CD4-positive, alpha-beta T cell treated with Interleukin-15 for 1 hour (primary cell): ENCODE data around the gene GOLIM4.
A peak's percentile ranks its signal among the peaks of the same experiment; 100 is the strongest.
"Not testable (repeated sequence)": the region's sequence is repeated elsewhere in the genome, so short reads cannot be mapped to it uniquely, and the experiment has no call there.

Experiments used
- DNase-seq: peaks from one replicate; pipeline ENCODE4 v3.0.0-alpha.2; 2020

Gene GOLIM4, protein sequence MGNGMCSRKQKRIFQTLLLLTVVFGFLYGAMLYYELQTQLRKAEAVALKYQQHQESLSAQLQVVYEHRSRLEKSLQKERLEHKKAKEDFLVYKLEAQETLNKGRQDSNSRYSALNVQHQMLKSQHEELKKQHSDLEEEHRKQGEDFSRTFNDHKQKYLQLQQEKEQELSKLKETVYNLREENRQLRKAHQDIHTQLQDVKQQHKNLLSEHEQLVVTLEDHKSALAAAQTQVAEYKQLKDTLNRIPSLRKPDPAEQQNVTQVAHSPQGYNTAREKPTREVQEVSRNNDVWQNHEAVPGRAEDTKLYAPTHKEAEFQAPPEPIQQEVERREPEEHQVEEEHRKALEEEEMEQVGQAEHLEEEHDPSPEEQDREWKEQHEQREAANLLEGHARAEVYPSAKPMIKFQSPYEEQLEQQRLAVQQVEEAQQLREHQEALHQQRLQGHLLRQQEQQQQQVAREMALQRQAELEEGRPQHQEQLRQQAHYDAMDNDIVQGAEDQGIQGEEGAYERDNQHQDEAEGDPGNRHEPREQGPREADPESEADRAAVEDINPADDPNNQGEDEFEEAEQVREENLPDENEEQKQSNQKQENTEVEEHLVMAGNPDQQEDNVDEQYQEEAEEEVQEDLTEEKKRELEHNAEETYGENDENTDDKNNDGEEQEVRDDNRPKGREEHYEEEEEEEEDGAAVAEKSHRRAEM

DNA sequence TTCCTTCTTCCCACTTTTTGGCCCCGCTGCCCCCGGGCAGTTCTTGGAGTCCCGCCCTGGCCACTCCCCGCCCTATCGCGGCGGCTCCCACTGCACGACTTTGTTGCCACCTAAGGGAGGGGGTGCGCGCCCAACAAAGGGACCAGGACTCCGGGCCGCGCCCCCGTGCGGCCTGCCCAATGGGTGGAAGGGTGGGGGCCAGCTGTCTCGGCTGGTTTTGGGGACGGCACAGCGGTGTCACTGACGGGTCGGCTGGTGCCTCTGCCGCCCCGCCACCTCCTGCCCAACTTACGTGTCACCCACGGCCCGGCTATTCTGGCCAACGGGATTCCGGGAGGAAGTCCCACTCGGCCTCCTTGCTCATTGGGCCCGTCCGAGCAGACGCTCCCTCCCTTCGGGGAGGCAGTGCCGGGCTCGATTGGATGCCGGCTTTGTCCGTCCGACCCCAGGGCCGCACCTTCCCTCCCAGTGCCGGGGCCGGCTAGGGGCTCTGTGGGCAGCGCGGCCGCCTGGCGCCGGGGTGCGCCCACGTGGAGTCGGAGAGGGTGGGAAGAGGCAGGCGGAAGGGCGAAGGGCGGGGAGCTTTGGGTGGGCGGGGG lies at the start of gene GOLIM4:
TSS of gene GOLIM4 (minus strand) at position 314 of the 599 bp plus-strand sequence. CDS start 639 bp downstream, outside the sequence.
- peak; percentile 85 for DNase-seq

DNA sequence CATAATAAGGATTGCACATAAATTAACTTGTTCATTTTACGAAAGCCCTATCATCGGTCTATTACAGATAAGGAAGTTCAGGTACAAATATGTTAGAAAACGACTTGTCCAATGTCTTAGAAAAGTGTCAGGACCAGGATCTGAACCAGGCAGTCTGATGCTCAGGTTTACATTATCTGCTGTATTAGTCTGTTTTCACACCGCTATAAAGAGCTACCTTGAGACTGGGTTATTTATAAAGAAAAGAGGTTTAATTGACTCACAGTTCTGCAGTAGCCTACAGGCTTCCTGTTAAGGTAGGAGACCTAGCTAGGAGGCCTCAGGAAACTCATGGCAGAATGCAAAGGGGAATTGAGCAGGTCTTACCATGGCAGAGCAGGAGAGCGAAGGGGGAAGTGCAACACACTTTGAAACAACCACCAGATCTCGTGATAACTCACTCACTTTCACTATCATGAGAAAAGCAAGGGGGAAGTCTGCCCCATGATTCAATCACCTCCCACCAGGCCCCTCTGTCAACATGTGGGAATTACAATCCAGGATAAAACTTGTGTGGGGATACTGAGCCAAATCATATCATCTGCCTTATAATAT lies 45.8 kb upstream of the GOLIM4 start:
- DNase-seq: no peak

DNA sequence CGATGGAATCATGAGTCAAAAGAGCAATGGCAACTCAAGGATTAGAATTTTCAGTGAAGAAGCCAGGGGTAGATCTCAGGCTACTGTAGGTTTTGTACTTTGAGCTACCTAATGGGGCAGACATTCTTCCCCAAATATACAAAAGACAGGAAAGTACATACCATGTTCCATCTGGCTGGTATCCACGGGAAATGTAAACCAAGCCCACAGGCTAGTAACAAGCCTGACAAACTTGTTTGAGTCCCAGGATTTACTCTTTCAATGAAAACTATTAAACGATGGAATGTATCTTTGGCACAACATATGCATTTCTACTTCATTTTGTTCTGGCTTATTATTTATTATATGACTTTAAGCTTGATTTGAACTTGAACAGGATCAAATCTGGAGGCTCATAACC lies 44.2 kb upstream of the GOLIM4 start:
- no peak for DNase-seq

DNA sequence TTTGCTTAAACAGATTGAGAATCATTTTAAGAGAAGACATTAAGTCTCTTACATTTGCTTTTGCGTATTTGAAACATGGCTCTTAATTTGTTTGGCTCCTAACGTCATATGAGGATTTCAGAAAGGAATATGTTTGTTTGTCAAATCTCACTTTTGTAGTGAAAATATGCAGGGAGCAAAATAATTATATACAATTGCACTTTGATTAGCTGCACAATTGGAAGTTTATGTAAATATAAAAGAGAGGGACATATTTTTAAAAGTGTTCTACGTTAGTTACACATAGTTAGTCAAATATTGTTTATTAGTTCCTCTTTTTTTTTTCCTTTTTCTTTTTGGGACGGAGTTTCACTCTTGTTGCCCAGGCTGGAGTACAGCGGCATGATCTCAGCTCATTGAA lies 42.7 kb upstream of the GOLIM4 start:
- no peak for DNase-seq

DNA sequence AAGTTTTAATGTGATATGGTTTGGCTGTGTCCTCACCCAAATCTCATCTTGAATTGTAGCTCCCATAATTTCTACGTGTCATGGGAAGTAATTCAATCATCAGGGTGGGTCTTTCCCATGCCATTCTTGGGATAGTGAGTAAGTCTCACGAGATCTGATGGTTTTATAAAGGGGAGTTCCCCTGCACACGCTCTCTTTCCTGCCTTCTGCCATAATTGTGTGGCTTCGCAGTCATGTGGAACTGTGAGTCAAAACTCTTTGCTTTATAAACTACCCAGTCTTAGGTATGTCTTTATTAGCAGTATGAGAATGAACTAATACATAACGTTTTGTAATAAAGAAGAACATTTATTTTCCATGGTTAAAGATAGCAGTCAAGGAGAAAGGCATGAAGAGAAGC lies 39.2 kb upstream of the GOLIM4 start:
- no peak for DNase-seq

DNA sequence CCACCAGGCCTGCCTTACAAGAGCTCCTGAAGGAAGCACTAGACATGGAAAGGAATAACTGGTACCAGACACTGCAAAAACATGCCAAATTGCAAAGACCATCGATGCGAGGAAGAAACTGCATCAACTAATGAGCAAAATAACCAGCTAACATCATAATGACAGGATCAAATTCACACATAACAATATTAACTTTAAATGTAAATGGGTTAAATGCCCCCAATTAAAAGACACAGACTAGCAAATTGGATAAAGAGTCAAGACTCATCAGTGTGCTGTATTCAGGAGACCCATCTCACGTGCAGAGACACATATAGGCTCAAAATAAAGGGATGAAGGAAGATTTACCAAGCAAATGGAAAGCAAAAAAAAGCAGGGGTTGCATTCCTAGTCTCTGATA lies 34.5 kb upstream of the GOLIM4 start:
- not testable (repeated sequence) for DNase-seq

DNA sequence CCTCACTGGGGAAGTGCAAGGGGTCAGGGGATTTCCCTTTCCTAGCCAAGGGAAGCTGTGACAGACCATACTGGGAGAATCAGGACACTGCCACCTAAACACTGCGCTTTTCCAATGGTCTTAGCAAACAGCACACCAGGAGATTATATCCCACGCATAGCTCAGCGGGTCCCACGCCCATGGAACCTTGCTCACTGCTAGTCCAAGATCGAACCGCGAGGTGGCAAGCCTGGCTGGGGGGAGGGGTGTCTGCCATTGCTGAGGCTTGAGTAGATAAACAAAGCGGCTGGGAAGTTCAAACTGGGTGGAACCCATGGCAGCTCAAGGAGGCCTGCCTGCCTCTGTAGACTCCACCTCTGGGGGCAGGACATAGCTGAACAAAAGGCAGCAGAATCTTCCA lies 32.7 kb upstream of the GOLIM4 start:
- DNase-seq: not testable (repeated sequence)

DNA sequence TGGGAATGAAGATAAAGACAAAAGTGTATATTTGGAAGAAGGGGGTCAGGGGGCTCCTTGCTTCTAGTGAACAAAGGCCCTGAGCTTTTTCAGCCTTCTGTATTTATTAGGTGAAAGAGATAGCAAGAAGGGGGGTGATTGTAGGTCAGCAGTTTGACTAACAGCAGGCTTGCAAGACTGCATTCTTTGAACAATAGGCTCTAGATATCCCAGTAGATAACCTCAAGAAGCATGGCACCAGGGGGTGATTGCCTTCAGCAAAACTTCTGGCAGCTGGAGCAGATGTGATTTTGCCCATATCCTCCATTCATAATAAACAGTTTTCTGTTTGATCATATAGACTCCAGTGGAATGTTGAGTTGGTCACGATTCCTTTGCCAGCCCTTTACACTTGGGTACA lies 31.7 kb upstream of the GOLIM4 start:
- no peak for DNase-seq

DNA sequence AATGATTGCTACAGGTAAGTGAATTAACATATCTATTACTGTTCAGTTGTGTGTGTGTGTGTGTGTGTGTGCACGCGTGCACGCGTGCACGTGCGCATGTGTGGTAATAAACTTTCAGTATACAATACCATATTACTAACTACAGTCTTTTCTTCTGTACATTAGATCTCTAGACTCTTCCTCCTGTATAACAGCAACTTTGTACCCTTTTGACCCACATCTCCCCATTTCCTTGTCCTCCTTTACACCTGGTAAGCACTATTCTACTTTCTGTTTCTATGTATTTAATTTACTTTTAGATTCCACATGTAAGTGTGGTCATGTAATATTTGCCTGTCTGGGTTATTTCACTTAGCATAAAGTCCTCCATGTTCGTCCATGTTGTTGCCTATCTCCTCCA lies 29.1 kb upstream of the GOLIM4 start:
- no peak for DNase-seq

DNA sequence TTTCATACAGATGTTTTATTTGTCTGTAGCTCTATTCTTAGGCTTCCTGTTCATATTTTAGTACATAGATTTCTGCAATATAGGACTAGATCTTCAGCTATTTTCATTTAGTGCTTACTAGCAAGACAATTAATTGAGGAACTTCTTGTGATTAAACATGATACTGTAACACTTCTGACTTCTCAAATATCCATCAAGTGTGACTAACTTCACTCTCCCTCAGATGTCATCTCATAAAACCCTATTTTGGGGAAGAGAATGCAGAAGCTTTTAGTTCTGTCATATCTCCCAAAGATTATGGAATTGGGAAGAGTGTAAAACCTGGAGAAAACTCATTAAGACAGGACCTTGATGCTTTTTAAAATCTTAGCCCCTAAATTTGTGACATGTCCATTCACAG lies 28.6 kb upstream of the GOLIM4 start:
- DNase-seq: no peak

DNA sequence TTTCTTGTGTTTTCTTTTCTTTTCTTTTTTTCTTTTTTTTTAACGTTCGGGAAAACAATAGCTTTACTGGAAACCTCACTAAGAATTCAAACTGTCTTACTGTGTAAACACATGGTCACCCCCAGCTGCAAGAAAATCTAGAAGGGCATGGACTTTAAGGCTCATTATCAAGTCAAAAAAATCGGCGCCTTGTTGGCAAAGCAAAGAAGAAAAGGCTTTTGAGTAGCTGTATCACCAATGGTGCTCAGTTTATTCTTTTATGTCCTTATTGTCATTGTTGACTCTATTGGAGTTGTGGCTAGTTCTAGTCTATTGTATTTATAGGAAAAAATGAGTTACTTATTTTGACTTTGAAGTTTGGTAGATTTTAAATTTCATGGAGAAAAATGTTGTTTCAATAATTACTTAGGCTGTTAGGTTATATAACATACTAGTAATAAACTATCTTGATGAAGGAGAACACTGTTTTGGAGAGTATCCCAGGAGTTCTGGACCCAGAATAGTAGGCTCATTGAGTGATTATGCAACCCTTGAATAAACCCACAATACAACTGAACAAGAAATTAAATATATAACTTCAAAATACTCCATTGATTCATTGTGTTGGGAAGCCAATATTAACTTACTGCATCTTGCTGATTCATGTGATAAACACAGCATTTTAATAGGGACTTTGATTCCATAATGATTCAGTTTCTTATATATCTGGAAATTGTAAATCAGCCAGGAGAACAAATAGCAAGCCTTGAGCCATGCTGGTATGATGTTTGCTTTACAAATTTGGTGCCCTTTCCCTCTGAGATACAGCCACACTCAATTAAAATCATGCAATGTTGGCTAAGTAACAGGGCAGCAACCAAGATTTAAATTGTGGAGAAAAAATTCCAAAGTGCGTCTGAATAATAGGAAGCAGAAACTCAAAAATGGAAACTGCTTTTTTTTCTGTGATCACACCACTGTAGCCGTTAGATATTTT lies 27.8 kb upstream of the GOLIM4 start:
- DNase-seq: no peak

DNA sequence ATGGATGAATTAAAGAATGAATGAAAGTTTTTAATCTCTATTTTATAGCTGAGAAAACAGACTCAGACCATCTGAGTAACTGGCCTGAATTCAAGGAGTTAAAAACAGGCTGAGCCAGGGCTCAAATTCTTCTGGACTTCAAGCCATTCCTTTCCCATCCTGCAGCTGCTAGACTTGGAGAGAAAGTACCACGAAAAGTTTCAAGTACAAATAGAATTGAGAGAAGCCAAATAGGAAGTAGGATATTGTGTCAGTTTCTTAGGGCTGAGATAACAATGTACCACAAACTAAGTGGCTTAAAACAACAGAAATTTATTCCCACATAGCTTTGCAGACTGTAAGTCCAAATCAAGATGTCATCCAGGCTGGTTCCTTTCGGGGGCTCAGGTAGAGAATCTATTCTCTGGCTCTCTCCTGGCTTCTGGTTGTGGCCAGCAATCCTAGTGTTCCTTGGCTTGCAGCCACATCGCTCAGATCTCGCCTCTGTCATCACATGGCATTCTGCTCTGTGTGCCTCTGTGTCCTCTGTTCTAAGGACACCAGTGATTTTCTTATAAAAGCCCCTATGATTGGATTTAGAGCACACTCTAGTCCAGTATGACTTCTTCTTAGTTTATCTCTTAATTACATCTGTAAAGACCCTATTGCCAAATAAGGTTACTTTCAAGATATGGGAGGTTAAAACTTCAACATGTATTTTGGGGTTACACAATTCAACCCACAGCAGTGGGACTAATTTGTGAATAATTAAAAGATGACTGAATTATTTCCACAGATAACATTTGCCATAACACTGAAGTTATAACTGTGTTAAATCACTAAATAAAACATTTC lies 25.7 kb upstream of the GOLIM4 start:
- no peak for DNase-seq

DNA sequence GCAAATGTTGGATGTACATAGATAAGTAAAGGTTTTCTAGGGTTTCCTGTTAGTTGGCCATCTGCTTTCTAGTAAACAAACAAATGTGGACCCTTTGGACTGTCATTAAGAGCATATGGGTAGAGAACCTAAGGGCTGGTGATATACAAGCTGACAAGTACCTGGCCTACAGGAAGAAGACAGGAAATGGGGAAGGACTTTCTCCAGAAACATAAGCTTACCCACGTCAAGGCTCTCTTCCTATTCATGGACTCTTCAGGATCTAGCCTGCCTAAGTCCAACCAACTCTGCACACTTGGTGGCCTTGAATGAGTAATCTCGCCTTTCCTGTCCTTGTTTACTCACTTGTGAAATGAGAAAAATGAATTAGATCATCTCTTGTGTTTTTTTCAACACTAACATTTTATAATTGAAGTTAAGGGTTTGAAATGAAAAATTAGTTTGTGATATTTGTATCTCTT lies 22.2 kb upstream of the GOLIM4 start:
- no peak for DNase-seq

DNA sequence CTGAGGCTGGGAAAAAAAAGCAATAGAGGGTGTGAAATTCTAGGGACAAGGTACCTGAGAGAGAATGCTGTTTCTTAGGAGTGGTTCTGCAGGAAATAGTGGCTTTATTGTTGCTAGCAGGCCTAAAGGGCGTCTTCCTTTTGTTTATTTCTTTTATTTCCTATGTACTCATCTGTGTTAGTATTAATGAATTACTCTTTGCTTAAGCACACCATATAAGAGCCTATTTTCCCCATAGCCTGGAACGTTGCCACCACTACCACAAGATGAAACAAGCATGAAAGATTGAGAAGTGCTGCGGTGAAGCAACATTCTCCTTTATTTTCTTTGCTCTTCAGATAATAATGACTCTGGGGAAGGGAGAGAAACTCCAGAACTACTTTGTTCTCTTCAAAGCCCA lies 21.3 kb upstream of the GOLIM4 start:
- no peak for DNase-seq

DNA sequence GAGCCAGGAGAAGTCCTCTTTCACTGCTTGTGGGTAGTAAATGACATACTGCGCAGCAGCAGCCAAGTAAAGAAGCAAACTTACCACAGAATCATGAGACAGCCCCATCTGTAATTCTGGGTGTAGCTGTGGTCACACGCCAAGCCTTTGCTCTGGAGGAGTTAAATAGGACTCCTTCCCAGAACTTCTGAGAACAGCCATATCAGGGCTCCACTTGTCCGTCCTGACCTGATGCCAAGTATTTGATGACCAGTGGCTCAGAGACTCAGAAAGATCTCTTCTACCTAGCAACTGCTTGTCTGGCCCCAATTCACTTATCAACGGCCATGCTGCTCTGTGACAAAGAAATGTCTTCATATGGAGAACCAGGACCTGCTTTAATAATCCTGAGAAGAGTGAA lies 20.6 kb upstream of the GOLIM4 start:
- DNase-seq: no peak

DNA sequence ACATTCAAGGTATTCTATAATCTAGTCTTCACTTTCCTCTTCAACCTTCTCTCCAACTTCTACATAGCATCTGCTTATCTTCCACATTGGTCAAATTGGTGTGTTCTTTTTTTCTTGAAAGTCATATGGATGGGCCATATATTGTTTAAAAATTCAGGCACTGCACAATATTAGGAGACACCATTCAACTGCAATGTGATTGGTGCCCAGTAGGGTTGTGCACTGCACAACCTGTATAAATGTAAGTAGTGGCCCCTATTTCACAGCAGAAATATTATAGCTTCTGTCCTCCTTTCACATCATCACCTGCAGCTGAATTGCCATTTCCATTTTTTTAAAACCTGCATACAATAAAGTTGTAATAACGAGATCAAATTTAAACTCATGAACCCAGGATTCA lies 18.1 kb upstream of the GOLIM4 start:
- no peak for DNase-seq

DNA sequence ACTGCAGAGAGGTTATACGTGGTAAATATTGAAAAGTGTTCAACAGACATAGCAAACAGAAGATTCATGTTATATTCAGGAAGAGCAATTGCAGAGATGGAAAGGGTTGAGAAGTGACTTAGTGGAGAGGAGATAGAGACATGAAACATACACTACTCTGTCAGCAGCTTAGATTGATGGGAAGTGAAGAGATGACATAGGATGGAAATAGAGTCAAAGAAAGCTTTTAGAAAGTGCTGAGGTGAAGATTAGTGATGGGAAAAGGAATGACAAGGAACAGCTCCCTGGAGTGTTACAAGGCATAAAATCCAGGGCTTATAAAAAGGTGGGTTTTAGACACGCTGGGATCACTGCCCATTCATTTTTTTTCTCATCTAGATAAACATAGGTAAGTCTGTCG lies 17.2 kb upstream of the GOLIM4 start:
- DNase-seq: no peak

DNA sequence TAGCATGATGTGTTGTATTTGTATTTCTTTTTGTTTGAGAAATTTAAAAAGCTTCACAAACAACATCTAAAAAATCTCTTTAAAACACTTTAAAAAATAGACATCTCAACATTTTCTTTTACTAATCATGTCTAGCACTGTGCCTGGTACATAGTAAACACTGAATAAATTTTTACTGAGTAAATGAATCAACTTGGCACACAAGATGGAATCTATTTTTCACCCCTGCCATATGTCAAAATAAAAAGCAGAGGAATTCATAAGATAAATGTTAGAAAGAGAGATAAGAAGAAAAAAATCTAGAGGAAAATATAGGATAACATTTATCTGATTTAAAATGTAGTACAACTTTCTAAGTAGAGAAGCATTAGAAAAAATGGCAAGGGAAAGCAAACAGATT lies 8.6 kb upstream of the GOLIM4 start:
- DNase-seq: no peak

DNA sequence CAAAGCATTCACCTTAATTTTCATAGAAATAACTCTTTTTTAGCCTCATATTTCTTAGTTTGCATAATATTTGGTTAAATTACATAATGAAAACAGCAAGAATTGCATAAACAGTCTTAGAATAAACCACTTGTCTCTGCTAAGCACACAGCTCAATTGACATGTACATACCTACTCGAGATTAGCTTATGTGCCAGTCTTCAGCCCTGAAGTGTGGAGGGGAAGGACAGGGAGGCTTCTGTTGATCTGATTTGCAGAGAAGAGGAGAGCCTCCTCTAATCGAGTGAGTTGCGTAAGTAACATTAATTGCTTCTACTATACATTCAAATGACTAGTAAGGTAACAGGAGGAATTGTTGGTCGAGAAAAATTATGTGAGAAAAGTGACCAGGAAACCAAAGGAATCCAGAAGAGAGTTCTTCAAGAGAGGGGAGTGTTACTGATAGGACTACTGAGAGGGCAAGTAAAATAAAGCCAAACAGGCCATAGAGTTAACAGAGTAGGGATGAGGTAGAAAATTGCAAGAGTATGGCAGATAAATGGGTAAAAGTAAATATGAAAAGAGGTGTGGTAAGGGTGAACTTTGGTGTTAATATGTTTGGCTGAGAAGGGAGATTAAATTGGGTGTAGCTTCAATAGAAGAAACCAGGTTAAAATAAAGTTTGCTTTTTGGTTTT lies 7.1 kb upstream of the GOLIM4 start:
- DNase-seq: no peak

DNA sequence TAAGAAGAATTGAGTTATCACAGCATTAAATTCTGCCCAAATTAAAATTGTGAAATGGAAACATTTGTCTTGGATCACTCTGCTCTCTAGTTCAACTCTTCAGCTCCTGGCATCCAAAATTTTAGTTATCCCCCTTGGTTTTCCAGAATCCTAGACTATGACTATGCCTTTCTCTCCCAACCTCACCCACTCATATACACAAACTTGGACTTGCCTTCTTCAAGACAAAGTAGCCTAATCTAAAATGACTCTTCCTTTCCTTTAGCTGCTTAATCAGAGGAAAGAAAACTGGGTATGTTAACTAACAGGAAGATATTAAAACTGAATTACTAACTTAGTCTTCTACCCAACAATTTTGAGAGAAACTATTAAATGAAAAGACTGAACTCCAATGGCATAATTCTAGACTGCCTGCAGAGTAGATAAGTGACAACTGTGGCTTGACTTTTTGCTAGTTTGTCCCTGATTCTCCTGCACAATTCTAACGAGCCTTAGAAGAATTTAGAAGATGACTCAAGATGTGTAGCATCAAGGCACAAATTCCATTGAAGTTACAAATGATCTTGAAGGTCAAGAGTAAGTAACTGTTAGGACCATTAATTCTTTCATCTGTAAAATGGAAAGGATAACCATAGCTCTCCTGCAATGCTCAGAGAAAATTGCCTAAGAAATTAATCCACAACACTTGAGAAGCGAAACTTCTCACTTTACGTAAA lies 5.2 kb upstream of the GOLIM4 start:
- DNase-seq: no peak
